Neural cell (in vitro differentiated cells): ENCODE data around the gene SH3PXD2A. TPM values are rescaled to one million over a fixed set of nuclear protein-coding genes. Genes with fewer than 3 reads are reported as not detected.

Experiments used
- H2AFZ ChIP-seq: fragments of 200-600, 300-800 bp; sonication (generic), shearing (Covaris generic); 2 replicates; pipeline ENCODE4 v1.6.0; 2014; ENCODE audit warnings: low read depth, mild to moderate bottlenecking, antibody characterized with exemption, low read length, moderate library complexity
- H3F3A ChIP-seq: fragments of 200-600 bp; shearing (Covaris generic); 2 replicates; pipeline ENCODE4 v1.6.1; 2016; ENCODE audit warnings: mild to moderate bottlenecking, moderate library complexity, mixed read lengths, antibody characterized with exemption, low read length; ENCODE audit not compliant: insufficient read depth, poor library complexity, severe bottlenecking
- H3K27ac ChIP-seq: fragments of 200-600, 300-800 bp; sonication (generic), shearing (Covaris generic); 2 replicates; pipeline ENCODE4 v1.5.1; 2014; ENCODE audit warnings: mild to moderate bottlenecking, low read length, moderate library complexity
- H3K27me3 ChIP-seq: fragments of 300-800, 200-600 bp; sonication (generic), shearing (Covaris generic); 2 replicates; pipeline ENCODE4 v1.6.0; 2014; ENCODE audit warnings: mild to moderate bottlenecking, low read depth, low read length, moderate library complexity; ENCODE audit not compliant: insufficient read depth
- H3K36me3 ChIP-seq: fragments of 300-800, 200-600 bp; sonication (generic), shearing (Covaris generic); 2 replicates; pipeline ENCODE4 v1.5.1; 2014; ENCODE audit warnings: mild to moderate bottlenecking, antibody characterized with exemption, low read length, moderate library complexity; ENCODE audit not compliant: insufficient read depth
- H3K4me2 ChIP-seq: fragments of 300-800, 200-600 bp; sonication (generic), shearing (Covaris generic); 2 replicates; pipeline ENCODE4 v1.6.0; 2014; ENCODE audit warnings: mild to moderate bottlenecking, low read length
- H3K4me3 ChIP-seq: fragments of 300-800, 200-600 bp; sonication (generic), shearing (Covaris generic); 2 replicates; pipeline ENCODE4 v1.5.1; 2014; ENCODE audit warnings: mild to moderate bottlenecking, low read length, moderate library complexity
- H3K79me2 ChIP-seq: fragments of 200-600 bp; shearing (Covaris generic); replicated peaks from 2 replicates; pipeline ENCODE4 v1.6.0; 2014; ENCODE audit warnings: mild to moderate bottlenecking, low read length, moderate library complexity; ENCODE audit not compliant: insufficient read depth
- H3K9ac ChIP-seq: fragments of 300-800, 200-600 bp; sonication (generic), shearing (Covaris generic); 2 replicates; pipeline ENCODE4 v1.6.1; 2016; ENCODE audit warnings: mild to moderate bottlenecking, low read length, mixed read lengths
- H3K9me2 ChIP-seq: fragments of 200-600 bp; shearing (Covaris generic); 2 replicates; pipeline ENCODE4 v1.6.1; 2016; ENCODE audit warnings: mild to moderate bottlenecking, low read length, mixed read lengths; ENCODE audit not compliant: insufficient read depth
- H3K9me3 ChIP-seq: fragments of 200-600, 300-800 bp; sonication (generic), shearing (Covaris generic); 2 replicates; pipeline ENCODE4 v1.6.1; 2016; ENCODE audit warnings: mild to moderate bottlenecking, mixed run types, low read length, moderate library complexity, mixed read lengths
- H4K20me1 ChIP-seq: fragments of 200-600 bp; shearing (Covaris generic); 2 replicates; pipeline ENCODE4 v1.6.1; 2016; ENCODE audit warnings: mild to moderate bottlenecking, mixed run types; ENCODE audit not compliant: insufficient read depth
- CTCF ChIP-seq: fragments of 450-650 bp; IDR thresholded peaks from 2 replicates; pipeline ENCODE4 v1.5.1; 2014; ENCODE audit warnings: antibody characterized with exemption, mild to moderate bottlenecking, moderate library complexity; ENCODE audit not compliant: poor library complexity, severe bottlenecking
- EP300 ChIP-seq: fragments of 450-650 bp; conservative IDR thresholded peaks from 2 replicates; pipeline ENCODE4 v1.6.1; 2014; ENCODE audit warnings: antibody characterized with exemption, mild to moderate bottlenecking, moderate library complexity; ENCODE audit not compliant: poor library complexity, severe bottlenecking
- EZH2 ChIP-seq: fragments of 200-600, 300-800 bp; shearing (Covaris generic), sonication (generic); IDR thresholded peaks from 2 replicates; pipeline ENCODE4 v1.6.1; 2014; ENCODE audit warnings: antibody characterized with exemption, low read length, borderline replicate concordance, mild to moderate bottlenecking; ENCODE audit not compliant: insufficient read depth, poor library complexity, severe bottlenecking
- MXI1 ChIP-seq: fragments of 450-650 bp; conservative IDR thresholded peaks from 2 replicates; pipeline ENCODE4 v1.6.1; 2014; ENCODE audit warnings: antibody characterized with exemption, mild to moderate bottlenecking; ENCODE audit not compliant: poor library complexity, severe bottlenecking
- POLR2AphosphoS5 ChIP-seq: IDR thresholded peaks from 2 replicates; pipeline ENCODE4 v1.6.1; 2012
- RAD21 ChIP-seq: fragments of 450-650 bp; conservative IDR thresholded peaks from 2 replicates; pipeline ENCODE4 v1.6.1; 2014; ENCODE audit warnings: antibody characterized with exemption, mild to moderate bottlenecking, moderate library complexity
- REST ChIP-seq: IDR thresholded peaks from 2 replicates; pipeline ENCODE4 v1.6.1; 2012; ENCODE audit warnings: borderline replicate concordance
- SMC3 ChIP-seq: fragments of 450-650 bp; conservative IDR thresholded peaks from 2 replicates; pipeline ENCODE4 v1.6.1; 2014; ENCODE audit warnings: antibody characterized with exemption, mild to moderate bottlenecking, moderate library complexity; ENCODE audit not compliant: poor library complexity
- TAF1 ChIP-seq: IDR thresholded peaks from 2 replicates; pipeline ENCODE4 v1.6.1; 2012; ENCODE audit warnings: low read depth
- polyA plus RNA-seq: library from polyadenylated mRNA; depleted of rRNA; stranded (reverse); fragments of >200 nt; gene quantifications from 2 replicates; pipeline ENCODE4 v1.2.3, GENCODE V29; 2014

Gene SH3PXD2A
- polyA plus RNA-seq, 1 donor from 2014 or later, result 5.2 TPM

- TF ChIP-seq REST (no peak), EZH2 (no peak), EP300 (no peak), MXI1 (no peak), CTCF (no peak), RAD21 (no peak), TAF1 (no peak), SMC3 (no peak), POLR2AphosphoS5 (no peak)
- no peak overlapping the region for H3K4me3 ChIP-seq
- no peaks in the 10 kb centered on the region for H3K9me3 ChIP-seq
- H3K36me3 ChIP-seq, result peaks cover 12% of the 10 kb centered on the region
- H3K9ac ChIP-seq, result no peak overlapping the region
- no peak overlapping the region for H3K4me2 ChIP-seq
- H2AFZ ChIP-seq, result no peak overlapping the region
- H4K20me1 ChIP-seq, result no peaks in the 10 kb centered on the region
- H3K9me2 ChIP-seq, result no peaks in the 10 kb centered on the region
- H3F3A ChIP-seq, result no peaks in the 10 kb centered on the region
- H3K79me2 ChIP-seq, result no peaks in the 10 kb centered on the region
- no peak overlapping the region for H3K27ac ChIP-seq
- no peaks in the 10 kb centered on the region for H3K27me3 ChIP-seq
Observed at GRCh38 chr10:103602852-103603155, 252.6 kb downstream of the SH3PXD2A start.

GRCh38 chr10:103602028-103602851 lies 253.1 kb downstream of the SH3PXD2A start:
- Histone ChIP-seq H3K79me2 (no peaks in the 10 kb centered on the region), H2AFZ (no peak overlapping the region), H3K4me2 (no peak overlapping the region), H3K9ac (no peak overlapping the region), H3K4me3 (no peak overlapping the region), H3K27me3 (no peaks in the 10 kb centered on the region), H3K9me3 (no peaks in the 10 kb centered on the region), H3K36me3 (peaks cover 12% of the 10 kb centered on the region), H3K9me2 (no peaks in the 10 kb centered on the region), H4K20me1 (no peaks in the 10 kb centered on the region), H3K27ac (no peak overlapping the region), H3F3A (no peaks in the 10 kb centered on the region)
- TF ChIP-seq CTCF, result no peak
- no peak for TF ChIP-seq SMC3
- TF ChIP-seq POLR2AphosphoS5, result no peak
- TF ChIP-seq RAD21, result no peak
- TF ChIP-seq TAF1, result no peak
- no peak for TF ChIP-seq EP300
- no peak for TF ChIP-seq MXI1
- TF ChIP-seq REST, result no peak
- TF ChIP-seq EZH2, result no peak
